GM18868 (cell line): ENCODE results near the gene BTD.
A peak's percentile ranks its signal among the peaks of the same experiment; 100 is the strongest.

ENCODE experiments used
- ATAC-seq: cut with Tn5 transposase; IDR thresholded peaks from one replicate; pipeline ENCODE4 v1.9.1; 2021; ENCODE audit warnings: mild to moderate bottlenecking, moderate library complexity; ENCODE audit not compliant: unreplicated experiment

Gene BTD

DNA sequence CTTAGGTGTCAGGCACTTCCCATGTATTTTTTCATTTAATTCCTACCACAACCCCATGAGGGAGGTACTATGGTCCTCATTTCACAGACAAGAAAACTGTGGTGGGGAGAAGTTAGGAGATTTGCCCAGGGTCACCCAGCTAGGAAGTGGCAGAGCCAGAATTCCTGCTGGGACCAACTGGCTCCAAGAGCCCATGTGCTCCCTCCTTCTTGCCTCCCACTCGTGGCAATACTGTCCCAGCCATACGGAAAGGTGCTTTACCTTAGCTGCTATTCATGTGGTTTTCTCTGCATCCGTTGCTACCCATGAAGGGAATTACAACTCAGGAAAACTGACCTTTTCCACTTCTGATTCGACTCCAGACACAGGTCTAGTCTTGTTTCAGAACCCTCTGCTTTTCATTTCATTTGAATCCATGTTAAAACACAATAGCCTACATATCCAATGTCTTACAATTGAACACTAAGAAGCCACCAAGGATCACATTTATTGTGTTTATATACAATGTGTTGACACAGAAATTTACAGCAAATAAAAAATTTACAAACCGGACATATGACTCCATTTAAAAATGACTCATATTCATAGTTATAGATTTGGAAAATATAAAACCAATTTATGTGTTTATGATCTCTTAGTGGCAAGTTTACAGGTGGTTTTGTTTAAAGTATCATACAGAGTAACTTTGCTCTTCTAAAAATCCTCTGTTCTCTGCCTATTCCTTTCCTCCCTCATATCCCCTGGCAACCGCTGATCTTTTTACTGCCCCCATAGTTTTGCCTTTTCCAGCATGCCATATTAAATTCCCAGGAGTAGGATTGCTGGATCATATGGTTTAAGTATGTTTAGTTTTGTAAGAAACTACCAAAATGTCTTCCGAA lies 58.8 kb downstream of the BTD start:
- ATAC-seq: no peak

DNA sequence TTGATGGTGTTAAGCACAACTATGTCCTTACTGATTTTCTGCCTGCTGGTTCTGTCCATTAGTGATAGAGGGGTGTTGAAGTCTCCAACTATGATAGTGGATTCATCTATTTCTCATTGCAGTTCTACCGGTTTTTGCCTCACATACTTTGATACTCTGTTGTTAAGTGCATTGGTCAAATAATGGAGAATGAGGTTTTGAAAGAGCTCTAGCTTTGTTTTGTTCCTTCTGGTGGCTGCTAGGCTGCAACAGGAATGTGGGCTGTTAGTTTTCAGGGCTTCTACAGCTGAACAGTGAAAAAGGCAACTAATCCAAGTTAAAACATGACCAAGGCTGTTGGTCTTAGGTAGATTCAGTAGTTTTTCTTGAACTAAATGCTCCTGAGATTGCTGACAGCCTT lies 62.6 kb downstream of the BTD start:
- no peak for ATAC-seq

DNA sequence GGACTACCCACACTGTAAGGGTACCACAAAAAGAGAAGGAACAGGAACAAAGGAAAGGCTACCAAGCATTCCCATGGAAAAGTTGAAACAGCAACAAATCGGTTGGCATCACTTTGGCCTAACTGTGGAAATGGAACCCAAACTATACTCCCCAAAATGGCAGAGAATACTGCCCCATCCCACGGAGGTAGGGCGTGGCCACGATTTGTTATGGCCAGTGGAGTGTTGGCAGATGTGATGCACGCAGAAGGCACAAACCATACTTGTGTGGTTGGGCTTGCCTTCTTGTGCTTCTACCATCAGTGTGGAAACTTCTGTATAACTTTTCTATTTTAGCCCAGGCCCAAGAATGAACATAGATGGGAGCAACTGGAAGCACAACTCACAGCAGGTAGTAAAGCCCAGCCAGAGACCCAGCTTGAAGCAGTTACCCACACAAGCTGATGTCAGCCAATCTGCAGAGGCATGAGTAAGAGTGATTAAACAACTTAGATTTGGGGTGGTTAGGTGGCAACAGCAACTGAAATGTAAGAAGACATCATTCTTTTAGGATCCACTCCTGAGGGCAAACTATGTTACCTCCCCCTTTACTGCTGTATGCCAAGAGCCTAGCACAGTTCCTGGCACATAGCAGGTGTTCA lies 64.1 kb downstream of the BTD start:
- ATAC-seq: no peak

DNA sequence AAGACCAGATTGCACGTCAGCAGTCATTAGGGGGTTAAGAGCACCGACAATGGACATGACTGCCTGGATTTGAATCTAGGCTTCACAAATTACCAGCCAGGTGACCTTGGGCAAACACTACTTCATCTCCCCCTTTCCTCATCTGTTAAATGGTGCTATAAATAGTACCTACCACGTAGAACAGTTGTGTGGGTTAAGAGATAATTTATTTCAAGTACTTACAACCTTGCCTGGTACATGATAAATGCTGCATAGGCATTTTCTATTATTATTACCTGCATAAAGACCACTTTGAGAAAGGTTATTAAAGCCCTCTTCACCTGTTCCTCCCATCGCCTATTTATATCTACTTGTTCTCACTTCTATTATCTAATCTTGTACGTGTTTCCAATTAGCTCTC lies 64.7 kb downstream of the BTD start:
- ATAC-seq: no peak

DNA sequence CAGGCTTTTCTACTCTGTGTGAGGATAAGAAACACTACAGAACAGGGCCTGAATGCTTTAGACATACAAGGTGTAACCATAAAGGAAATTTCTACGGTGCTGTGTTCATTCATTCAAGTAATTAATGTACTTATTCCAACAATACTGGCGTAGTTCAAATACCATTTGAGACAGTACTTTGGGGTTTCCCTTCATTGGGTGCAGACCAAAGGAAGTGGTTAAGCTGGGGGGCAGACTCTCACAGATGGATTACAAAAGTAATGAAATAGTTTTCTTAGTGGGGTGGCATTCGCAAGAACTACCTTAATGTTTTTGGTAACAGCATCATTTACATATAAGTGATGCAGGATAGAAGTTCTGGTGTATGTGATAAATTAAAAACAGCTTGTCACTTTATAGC lies 65.9 kb downstream of the BTD start:
- peak; percentile 66 for ATAC-seq

DNA sequence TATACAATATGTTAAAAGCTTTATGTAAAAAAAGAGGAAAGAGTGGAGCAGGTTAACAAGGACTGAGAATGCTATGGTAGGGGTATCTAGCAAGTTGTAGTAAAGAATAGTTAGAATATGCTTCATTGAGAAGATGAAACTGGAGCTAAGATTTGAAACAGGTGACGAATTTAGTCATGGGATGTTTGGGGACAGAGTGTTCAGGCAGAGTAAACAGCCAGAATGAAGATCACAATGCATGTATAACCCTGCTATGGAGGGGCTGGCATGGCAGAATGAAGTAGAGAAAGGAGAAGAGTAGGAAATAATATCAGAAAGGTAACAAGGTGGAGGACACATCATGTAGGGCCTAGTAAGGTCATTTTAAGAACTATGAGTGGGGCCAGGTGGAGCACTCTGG lies 72.0 kb downstream of the BTD start:
- ATAC-seq: no peak

DNA sequence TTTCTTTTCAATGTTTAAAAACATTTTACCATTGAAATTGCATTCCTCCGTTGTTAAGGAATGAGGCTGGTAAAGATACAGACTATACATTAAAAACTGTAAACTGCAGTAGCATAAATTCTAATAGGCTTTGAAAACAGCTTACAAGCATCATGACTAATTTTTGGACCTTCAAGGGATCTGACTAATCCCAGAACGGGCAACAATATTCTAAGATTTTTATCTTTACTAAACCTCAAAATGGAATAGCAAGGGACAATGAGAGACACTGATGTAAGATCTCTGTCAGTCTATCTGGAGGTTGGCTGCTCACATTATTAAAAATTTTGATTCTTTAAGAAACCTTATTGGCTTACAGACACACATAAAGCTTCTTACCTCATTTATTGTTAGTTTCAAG lies 74.7 kb downstream of the BTD start:
- no peak for ATAC-seq

DNA sequence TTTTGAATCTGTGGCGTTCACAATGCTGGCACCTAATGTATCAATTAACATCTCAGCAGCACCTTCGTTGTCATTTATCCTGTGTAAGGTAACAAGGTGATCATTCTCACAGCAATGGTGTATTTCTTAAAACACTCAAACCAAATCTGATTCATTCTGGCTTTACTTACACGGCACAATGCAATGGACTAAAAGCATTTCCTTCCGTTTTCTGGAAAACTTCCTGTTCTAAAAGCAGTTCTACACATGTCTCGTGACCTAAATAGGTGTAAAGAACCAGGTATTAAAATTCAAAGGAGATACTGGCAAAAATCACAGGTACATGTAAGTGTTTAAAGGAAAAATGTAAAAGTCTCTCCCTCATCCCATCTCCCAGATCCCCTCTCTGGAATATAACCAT lies 77.8 kb downstream of the BTD start:
- no peak for ATAC-seq

DNA sequence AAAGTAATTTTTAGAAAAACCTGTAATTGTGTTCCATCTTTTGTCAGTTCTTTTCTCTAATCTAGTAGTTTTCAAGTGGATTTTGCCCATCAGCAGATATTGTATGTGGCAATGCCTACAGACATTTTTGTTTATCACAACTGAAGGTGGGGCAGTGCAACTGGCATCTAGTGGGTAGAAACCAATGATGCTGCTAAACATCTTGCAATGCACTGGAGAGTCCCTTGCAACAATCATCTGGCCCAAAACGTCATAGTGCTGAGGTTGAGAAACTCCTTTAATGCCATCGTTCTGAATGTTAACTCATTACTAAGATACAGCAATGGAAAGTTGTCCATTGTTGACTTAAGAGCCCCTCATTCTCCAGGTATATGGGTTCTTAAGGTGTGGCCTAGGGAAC lies 80.1 kb downstream of the BTD start:
- ATAC-seq: no peak

DNA sequence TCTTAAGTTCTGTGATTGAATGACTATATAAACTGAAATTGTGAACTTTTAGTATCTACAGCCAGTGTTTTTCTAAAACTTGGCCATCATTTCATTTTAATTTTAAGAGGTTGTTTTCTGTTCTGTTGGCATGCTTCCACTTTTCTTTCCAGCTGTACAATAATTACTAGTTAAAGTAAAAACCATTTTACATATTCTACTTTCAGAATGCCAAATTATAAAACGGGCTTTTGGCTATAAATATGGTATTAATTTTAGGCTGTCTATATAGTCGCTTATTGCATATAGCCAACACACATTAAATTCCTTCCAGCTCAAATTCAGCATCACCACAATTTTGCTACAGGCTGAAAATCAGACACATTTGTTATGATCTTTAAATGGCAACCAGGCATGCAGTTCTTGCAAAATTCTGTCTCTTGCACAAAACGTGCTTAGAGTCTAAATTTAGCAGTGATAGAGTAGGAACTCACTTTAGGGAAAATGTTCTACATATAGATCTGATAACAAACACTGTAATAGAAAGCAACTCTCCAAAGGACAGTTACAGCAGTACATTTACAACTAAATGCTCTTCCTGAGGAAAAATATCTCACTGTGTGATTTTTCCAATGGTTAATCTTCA lies 81.1 kb downstream of the BTD start:
- no peak for ATAC-seq

DNA sequence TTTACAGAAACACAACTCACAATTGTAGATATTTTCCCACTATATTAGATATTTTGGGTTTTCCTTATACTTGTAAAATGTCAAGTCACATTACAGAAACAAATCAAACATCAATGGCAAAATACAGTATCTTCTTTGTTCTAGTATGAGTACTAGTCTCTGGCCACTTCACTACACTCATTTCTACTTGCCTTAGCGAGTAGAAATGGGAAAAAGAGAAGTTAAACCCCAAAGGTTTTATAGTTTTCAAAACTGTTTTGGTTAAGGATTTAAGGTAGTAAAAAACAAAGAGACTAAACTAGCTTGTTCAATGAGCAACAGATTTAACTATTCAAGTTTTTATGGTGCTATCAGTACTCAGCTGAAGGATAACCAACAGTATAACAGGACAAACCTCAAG lies 81.7 kb downstream of the BTD start:
- no peak for ATAC-seq

DNA sequence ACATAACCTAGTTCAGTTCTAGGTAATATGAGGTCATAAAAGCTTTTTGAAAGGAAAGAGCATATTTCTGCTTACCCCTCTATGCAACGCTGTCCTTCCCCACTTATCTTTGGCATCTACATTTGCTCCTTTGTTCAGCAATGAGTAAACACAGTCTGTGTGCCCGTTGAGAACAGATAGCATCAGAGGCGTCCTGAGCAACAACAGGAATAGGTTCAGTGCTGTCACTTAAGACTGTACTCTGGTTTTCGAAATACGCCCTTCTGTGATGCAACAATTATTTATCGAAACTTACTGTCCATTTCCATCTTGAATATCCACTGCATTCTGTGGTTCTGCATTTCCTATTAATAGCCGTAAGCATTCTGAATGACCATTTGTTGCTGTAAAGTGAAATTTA lies 84.4 kb downstream of the BTD start:
- no peak for ATAC-seq

DNA sequence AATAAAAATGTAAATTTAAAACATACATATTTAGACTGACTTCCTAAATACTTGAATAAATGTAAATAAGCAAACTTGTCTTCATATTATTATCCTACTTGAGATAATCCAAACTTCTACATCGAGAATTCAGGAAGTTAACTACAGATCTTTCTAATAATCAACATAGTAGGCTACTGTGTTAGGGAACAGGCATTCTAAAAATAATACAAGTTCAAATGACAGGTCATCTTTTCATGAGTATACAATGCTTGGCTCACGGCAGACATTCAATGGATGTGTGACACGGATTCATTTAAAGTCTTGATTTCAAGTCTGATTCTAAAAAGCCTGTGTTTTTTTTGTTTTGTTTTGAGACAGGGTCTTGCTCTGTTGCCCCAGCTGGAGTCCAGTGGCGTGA lies 88.7 kb downstream of the BTD start:
- ATAC-seq: no peak

DNA sequence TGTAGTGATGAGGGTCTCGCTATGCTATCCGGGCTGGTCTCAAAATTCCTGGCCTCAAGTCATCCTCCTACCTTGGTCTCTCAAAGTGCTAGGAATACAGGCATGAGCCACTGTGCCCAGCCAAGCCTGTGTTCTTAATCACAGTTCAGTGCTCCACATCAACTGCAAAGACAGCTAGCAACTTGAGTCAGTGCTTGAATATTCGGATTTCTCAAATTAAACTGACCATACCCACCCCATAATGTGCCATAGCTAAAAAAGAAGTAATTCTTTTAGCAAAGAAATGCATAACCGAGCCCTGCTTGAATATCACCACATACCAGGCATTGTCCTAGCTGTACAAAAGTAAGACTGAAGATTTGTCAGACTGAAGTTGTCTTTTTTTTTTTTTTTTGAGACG lies 89.2 kb downstream of the BTD start:
- no peak for ATAC-seq

DNA sequence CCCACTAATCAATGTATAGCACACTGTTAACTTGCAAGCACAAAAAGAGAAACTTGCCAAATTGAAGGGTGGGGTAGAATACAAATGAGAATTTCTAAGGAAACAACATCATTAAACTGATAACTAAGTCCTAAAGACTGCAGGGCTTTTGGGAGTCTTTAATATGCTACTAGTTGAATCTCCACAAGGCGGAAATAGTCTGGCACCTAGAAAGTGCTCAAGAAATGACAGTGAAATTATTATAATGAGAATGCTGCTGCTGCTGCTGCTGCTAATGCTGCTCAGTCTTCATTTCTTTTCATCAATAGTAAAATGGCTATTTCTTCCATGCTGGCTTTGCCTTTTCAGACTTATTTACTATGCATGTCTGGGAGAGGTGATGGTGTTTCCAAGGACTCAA lies 91.8 kb downstream of the BTD start:
- ATAC-seq: no peak

DNA sequence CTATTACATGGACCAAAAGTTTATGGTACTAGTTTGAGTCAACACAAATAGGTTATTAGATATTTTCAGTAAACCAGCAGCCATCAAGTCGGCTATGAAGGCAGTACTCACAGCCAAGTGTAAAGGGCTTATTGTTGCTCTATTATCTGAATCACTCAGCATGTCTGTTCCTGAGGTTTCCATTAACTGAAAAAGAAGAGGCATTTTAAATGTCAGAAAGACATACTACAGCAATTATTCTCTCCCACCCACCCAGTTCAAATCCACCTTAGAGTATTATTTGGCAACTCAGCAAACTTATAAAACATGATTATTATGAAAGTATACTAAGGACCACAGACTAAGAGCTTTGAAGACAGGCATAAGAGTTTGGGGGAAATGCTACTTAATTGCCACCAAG lies 93.1 kb downstream of the BTD start:
- no peak for ATAC-seq
